DND-41 (cell line): Measurements from ENCODE around the gene C6orf15.

Experiments
- EZH2 ChIP-seq: IDR thresholded peaks from 3 replicates; pipeline ENCODE4 v1.6.1; 2012; ENCODE audit warnings: borderline replicate concordance, low read depth, mild to moderate bottlenecking, moderate library complexity, low read length, inconsistent platforms; ENCODE audit not compliant: severe bottlenecking
- TF ChIP-seq, protein P1 (sequence below): IDR thresholded peaks from 2 replicates; pipeline ENCODE4 v1.5.1; 2012; ENCODE audit warnings: borderline replicate concordance, low read length, moderate library complexity, mild to moderate bottlenecking; ENCODE audit not compliant: poor library complexity, severe bottlenecking; ENCODE audit errors: extremely low read depth

DNA sequence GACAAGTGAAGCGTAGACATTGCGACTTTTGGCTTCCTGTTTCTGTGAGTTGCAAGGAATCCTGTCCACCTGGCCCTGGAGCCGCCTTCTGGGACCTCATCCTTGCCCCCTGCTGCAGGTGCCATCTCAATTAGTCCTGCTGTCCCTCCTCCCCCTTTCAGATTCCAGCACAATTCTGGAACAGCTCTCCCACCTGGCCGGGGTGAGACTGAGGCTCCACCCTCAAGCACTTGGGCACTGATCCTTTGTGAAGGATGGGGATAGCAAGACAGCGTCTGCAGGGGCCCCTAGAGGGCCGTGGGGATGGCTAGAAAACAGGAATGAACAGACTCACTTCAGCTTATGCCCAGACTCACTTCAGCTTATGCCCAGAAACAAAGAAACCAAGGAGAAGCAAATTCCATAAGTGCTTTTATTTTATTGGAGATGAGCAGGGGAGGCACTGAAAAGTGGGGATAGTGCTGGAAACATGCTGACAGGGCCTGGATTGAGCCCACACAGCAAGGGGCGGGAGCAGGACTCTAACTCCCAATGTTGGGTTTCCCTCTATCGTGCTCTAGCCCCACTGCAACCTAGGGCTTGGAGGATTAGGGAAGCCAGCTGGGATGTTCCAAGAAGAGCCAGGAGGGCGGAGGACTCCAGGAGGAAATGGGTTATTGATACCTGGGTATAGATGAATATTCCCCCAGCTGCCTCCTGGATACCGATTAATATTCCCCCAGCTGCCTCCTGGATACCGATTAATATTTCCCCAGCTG lies 1.4 kb downstream of the C6orf15 start:
- TF ChIP-seq, protein P1, sequence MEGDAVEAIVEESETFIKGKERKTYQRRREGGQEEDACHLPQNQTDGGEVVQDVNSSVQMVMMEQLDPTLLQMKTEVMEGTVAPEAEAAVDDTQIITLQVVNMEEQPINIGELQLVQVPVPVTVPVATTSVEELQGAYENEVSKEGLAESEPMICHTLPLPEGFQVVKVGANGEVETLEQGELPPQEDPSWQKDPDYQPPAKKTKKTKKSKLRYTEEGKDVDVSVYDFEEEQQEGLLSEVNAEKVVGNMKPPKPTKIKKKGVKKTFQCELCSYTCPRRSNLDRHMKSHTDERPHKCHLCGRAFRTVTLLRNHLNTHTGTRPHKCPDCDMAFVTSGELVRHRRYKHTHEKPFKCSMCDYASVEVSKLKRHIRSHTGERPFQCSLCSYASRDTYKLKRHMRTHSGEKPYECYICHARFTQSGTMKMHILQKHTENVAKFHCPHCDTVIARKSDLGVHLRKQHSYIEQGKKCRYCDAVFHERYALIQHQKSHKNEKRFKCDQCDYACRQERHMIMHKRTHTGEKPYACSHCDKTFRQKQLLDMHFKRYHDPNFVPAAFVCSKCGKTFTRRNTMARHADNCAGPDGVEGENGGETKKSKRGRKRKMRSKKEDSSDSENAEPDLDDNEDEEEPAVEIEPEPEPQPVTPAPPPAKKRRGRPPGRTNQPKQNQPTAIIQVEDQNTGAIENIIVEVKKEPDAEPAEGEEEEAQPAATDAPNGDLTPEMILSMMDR = no peak
- TF ChIP-seq EZH2 = no peak
